Frontal cortex (tissue), 4 donors: Measurements from ENCODE around the gene MAP3K9. TPM values are rescaled to one million over a fixed set of nuclear protein-coding genes. Genes with fewer than 3 reads are reported as not detected.

Experiments
- DNase-seq, 2 donors: peaks; one replicate each; pipeline ENCODE4 v3.0.0; 2012; ENCODE audit warnings: low spot score in 2 of 2
- FAIRE-seq: peaks from 2 replicates; lab custom pipeline; 2012; peaks lifted over from hg19 to GRCh38; lab: Jason Lieb, UNC
- total RNA-seq: library from RNA; depleted of rRNA; stranded (reverse); fragments of >200 nt; gene quantifications from one replicate; pipeline ENCODE4 v1.2.3, GENCODE V29; 2014
- donor health status: control.
- donor health status: control.
- donor health status: control.

The MAP3K9 gene
- total RNA-seq, 1 donor from 2014 or later, result 11.4 TPM

- FAIRE-seq (no peak), DNase-seq (no peak)
Observed at GRCh38 chr14:70822530-70823185, 13.3 kb upstream of the MAP3K9 start.

DNA sequence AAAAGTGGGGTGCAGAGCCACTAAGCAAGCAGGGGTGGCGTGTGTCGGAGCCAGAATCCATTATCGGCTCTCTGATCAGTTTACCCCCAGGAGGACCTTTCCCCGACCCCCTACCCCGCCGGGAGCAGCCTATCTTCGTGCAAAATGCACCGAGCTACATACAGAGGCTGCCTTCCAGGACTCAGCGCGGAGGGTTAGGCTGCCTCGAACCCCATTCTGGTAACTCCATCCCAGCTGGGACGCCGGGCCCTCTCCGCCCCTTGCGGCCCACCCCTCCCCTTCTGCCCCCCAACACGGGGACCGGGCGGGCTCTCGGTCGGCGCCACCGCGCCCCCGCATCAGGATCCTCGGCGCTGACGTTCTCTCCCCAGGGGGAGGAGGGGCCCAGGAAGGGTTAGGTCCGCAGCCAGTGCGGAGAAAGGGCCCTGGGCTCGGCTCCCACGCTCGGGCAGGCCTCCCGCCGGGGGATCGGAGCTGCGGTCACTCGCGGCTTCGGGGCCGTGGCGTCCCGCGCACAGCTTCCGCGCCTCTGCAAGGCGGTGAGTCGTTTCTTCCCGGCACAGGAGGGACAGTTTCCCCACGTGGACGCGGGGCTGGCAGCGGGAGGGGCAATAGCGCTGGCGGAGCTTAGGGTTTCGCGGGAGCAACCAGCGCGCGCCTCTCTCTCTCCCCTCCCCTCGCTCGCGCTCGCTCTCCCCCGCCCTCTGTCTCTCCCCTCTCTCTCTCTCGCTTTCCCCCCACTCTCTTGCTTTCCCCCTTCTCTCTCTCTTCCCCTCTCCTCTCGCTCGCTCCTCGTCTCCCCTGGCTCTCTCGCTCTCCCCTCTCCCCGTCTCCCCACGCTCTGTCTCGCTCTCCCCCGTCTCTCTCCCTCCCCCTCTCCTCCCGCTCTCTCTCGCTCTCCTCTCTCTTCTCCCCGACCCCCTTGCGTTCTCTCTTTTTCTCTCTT lies 12.5 kb upstream of the MAP3K9 start:
- FAIRE-seq (no peak), DNase-seq (peak; percentile 54 to 82)

- no peak for DNase-seq
Observed at GRCh38 chr14:70816525-70816924, 7.2 kb upstream of the MAP3K9 start.

GRCh38 chr14:70814466-70814865 lies 5.2 kb upstream of the MAP3K9 start:
- FAIRE-seq (no peak), DNase-seq (no peak)

More at GRCh38 chr14:70816525-70816924, 7.2 kb upstream of the MAP3K9 start:
- no peak for FAIRE-seq

DNA sequence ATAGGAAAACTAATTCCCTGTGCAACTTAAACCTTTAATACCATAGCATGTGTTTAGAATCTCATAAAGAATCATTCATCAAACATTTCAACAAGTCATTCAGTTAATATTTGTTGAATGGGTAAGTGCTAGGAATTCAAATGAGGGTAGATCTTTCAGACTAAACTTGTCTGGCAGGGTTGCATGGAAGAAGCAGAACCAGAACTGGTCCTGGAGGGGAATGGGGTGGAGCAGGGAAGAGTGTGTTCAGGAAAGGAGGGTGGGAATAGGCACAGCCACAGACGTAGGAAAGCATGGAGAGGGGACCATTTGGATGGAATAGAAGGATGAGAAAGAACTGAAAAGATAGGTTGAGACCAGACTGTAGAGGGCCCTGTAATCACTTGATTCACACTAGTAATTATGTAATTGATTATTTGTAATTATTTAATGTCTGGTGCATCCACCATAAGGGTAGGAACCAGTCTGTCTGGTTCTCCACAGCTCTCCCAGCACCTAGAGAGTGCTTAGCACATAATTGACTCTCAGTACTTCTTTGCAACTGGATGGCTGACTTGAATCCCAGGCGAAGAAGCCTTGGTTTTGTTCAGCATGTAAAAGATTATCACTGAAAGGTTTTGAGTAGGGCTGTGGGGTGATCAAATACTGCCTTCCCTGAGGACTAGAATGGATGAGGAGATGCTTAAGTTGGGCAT lies 3.0 kb upstream of the MAP3K9 start:
- DNase-seq (no peak), FAIRE-seq (no peak)

GRCh38 chr14:70811578-70811977 lies 2.3 kb upstream of the MAP3K9 start:
- FAIRE-seq (no peak), DNase-seq (no peak)

- DNase-seq, result no peak
- FAIRE-seq, result no peak
Observed at GRCh38 chr14:70811050-70811449, 1.7 kb upstream of the MAP3K9 start.

- DNase-seq (no peak), FAIRE-seq (no peak)
Observed at GRCh38 chr14:70810621-70811020, 1.3 kb upstream of the MAP3K9 start.

DNA sequence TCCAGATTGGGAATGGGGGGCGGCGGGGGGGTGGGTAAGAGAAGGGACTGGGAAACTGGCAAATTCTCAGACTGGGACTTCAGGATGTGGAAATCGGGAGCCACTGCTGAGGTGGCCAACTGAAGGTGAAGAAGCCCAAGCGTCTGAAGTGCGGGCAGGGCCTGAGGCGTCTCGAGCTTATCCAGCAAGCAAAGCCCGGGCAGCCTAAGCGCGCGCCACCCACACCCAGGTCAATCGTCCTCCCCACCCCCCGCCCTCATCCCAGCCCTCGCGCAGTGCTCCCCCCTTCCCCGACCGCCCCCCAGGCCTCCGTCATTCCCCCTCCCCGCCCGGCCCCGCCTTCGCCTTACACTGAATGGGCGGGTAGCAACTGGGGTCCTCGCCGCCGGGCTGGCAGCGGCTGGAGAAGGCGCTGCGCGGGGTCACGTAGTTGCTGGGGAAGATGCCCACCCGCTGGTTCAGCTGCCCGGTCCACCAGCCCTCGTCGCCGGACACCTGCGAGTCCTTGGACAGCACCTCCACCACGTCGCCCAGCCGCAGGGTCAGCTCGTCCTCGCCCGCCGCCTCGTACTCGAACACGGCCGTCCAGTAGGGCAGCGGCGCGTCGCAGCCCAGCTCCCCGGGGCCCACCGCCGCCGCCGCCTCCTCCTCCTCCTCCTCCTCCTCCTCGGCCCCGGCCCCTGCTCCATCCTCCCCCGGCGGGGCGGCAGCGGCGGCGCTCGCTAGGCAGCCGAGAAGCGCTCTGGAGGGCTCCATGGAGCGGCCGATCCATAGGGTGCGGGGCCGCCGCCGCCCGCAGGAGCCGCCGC lies 693 bp downstream of the MAP3K9 start:
- no peak for FAIRE-seq
- DNase-seq, result no peak

DNA sequence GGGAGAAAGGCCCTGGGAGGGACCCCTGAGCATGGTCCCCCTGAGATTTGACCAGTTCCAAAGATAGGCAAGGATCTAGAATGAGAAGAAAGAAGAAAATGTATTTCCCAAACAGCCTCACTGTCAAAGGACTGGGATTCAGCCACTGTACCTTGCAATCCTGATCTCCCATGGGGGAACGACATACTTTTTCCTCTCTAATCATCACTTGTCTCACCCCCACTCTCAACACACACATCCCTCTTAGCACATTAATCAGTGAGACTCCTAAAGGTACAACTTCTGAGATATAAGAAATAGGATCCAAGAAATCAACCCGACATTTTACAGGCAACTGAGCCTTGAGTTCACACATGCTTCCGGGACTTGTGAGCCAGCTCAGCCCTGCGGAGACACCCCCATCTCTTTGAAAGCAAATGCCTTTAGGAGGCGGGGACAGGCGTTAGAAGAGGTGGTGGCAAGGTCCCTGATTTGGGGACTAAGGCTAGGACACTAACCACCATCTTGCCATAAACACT lies 1.4 kb downstream of the MAP3K9 start:
- DNase-seq (no peak), FAIRE-seq (no peak)

GRCh38 chr14:70804556-70805162 lies 4.7 kb downstream of the MAP3K9 start:
- DNase-seq (no peak), FAIRE-seq (no peak)

- no peak for FAIRE-seq
- no peak for DNase-seq
Observed at GRCh38 chr14:70803321-70804310, 5.7 kb downstream of the MAP3K9 start.

DNA sequence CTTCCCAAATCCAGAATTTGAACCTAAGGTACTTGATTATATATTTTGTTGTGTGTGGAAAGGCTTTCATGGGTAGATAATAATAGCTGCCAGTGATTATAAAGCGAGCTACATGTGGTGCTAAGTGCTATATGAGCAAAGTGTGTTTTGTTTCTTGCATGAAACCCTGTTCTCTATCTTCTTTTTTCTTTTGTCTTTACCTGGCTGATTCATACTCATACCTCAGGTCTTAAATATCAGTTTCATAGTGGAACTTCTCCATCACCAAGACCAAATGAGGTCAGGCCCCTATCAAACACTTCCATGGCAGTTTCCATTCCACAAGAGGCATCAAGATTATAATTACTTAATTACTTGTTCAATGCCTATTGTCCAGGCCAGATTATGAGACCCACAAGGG lies 6.9 kb downstream of the MAP3K9 start:
- DNase-seq, result no peak
- FAIRE-seq, result no peak

DNA sequence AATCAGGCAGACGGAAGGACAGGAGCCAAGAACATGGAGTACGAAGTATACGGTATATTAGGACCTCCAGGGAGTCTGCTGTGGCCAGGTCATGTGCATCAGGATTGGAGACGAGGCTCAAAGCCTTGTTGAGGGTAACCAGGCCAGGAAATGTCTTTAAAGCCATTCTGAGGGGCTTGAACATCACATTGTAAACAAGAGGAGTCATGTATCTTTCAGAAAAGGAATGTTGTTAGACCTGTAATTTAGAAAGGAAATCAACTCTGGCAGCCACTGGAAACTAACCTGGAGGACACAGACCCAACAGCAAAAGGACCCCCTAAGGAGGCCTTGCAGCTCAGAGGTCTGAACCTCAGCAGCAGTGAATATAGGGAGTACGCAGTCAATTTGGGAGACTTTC lies 7.5 kb downstream of the MAP3K9 start:
- no peak for DNase-seq
- FAIRE-seq, result no peak

GRCh38 chr14:70796551-70796950 lies 12.8 kb downstream of the MAP3K9 start:
- DNase-seq (no peak), FAIRE-seq (no peak)

GRCh38 chr14:70794294-70794693 lies 15.0 kb downstream of the MAP3K9 start:
- DNase-seq, result no peak
- FAIRE-seq, result no peak

DNA sequence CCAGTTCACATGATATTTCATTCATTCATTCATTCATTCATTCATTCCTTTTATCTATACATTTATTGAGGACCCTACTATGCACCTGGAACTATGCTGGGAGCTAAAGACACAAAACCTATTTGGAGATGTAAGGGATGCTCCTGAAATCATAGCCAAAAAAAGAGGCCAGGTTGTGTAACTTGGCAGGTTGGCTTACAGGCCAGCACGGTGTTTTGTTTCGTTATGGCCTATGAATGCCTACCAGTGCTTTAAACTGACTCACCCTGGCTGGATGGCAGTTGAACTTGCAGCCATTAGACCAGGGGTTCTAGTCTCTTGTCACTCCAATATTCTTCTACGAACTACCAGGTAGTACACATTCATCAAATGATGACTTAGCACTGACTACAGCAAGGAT lies 15.7 kb downstream of the MAP3K9 start:
- FAIRE-seq (no peak), DNase-seq (no peak)

- DNase-seq (no peak), FAIRE-seq (no peak)
Observed at GRCh38 chr14:70792939-70793338, 16.4 kb downstream of the MAP3K9 start.
